GM21423 (cell line): Measurements from ENCODE around the gene SYT15.
"Not testable (repeated sequence)": the region's sequence is repeated elsewhere in the genome, so short reads cannot be mapped to it uniquely, and the experiment has no call there.

Source experiments
- ATAC-seq: cut with Tn5 transposase; IDR thresholded peaks from one replicate; pipeline ENCODE4 v1.9.1; 2021; ENCODE audit warnings: mild to moderate bottlenecking, moderate library complexity; ENCODE audit not compliant: unreplicated experiment

Gene SYT15

GRCh38 chr10:46585246-46585645 lies 6.3 kb downstream of the SYT15 start:
- ATAC-seq, result not testable (repeated sequence)

GRCh38 chr10:46587546-46587945 lies 8.6 kb downstream of the SYT15 start:
- not testable (repeated sequence) for ATAC-seq

- ATAC-seq, result not testable (repeated sequence)
Measured at GRCh38 chr10:46588221-46588620, 9.3 kb downstream of the SYT15 start.

GRCh38 chr10:46589589-46589988 lies 10.7 kb downstream of the SYT15 start:
- not testable (repeated sequence) for ATAC-seq

GRCh38 chr10:46591053-46591452 lies 12.1 kb downstream of the SYT15 start:
- not testable (repeated sequence) for ATAC-seq

- not testable (repeated sequence) for ATAC-seq
Measured at GRCh38 chr10:46593307-46593706, 14.4 kb downstream of the SYT15 start.

- not testable (repeated sequence) for ATAC-seq
Measured at GRCh38 chr10:46594453-46595063, 15.6 kb downstream of the SYT15 start.

- ATAC-seq, result not testable (repeated sequence)
Measured at GRCh38 chr10:46596570-46596969, 17.6 kb downstream of the SYT15 start.

GRCh38 chr10:46597616-46598246 lies 18.8 kb downstream of the SYT15 start:
- not testable (repeated sequence) for ATAC-seq

GRCh38 chr10:46600516-46600915 lies 21.6 kb downstream of the SYT15 start:
- ATAC-seq, result peak; percentile 70

- not testable (repeated sequence) for ATAC-seq
Measured at GRCh38 chr10:46615540-46615939, 36.6 kb downstream of the SYT15 start.

- ATAC-seq, result not testable (repeated sequence)
Measured at GRCh38 chr10:46616227-46616626, 37.3 kb downstream of the SYT15 start.

- ATAC-seq, result not testable (repeated sequence)
Measured at GRCh38 chr10:46617134-46617533, 38.2 kb downstream of the SYT15 start.

- ATAC-seq, result not testable (repeated sequence)
Measured at GRCh38 chr10:46617913-46618312, 39.0 kb downstream of the SYT15 start.

GRCh38 chr10:46623899-46624654 lies 45.1 kb downstream of the SYT15 start:
- not testable (repeated sequence) for ATAC-seq

GRCh38 chr10:46629805-46630204 lies 50.9 kb downstream of the SYT15 start:
- ATAC-seq, result not testable (repeated sequence)

GRCh38 chr10:46630816-46631215 lies 51.9 kb downstream of the SYT15 start:
- not testable (repeated sequence) for ATAC-seq

GRCh38 chr10:46631683-46632082 lies 52.8 kb downstream of the SYT15 start:
- ATAC-seq, result not testable (repeated sequence)

GRCh38 chr10:46634698-46635097 lies 55.8 kb downstream of the SYT15 start:
- not testable (repeated sequence) for ATAC-seq

GRCh38 chr10:46635364-46635959 lies 56.5 kb downstream of the SYT15 start:
- peak; percentile 74 for ATAC-seq

- ATAC-seq, result not testable (repeated sequence)
Measured at GRCh38 chr10:46640005-46640404, 61.1 kb downstream of the SYT15 start.
